Lower leg skin (tissue), 4 donors: ENCODE measurements around the gene JMJD4. TPM values are rescaled to one million over a fixed set of nuclear protein-coding genes. Genes with fewer than 3 reads are reported as not detected.

Experiments used
- DNase-seq, 2 donors: peaks; one replicate each; pipeline ENCODE4 v3.0.0-alpha.2; 2019; ENCODE audit warnings: low spot score in 2 of 2
- H3K4me3 ChIP-seq: fragments of 200-600 bp; sonication (generic); 2 replicates; pipeline ENCODE4 v1.5.1; 2017; ENCODE audit warnings: mild to moderate bottlenecking, low read depth; ENCODE audit not compliant: poor library complexity, severe bottlenecking
- POLR2A ChIP-seq, 2 donors: fragments of 450-650 bp; IDR thresholded peaks; one replicate each; pipeline ENCODE4 v1.6.1; 2016 to 2017; ENCODE audit warnings: antibody characterized with exemption in 2 of 2, mild to moderate bottlenecking in 1 of 2, moderate library complexity in 1 of 2
- WGBS, 2 donors: methylation state at CpG; one replicate each; pipeline ENCODE4 v1.1.5; 2018; 5-methylcytosine and 5-hydroxymethylcytosine counted together
- intact Hi-C: fragments of 100-400 bp; cut with DNase I; formaldehyde crosslinking; loops from one replicate; pipeline ENCODE4 v1.15.0; 2023; ENCODE audit warnings: low total_unique reads
- total RNA-seq, 4 donors: library from RNA; depleted of rRNA; stranded (reverse); fragments of >200 nt; gene quantifications; one replicate each; pipeline ENCODE4 v1.1.0, GENCODE V29; 2016
- TF ChIP-seq, protein P1 (sequence below), 3 donors: fragments of 450-650 bp; IDR thresholded peaks; one replicate each; pipeline ENCODE4 v1.5.1; 2016; ENCODE audit warnings: antibody characterized with exemption in 3 of 3, mild to moderate bottlenecking in 3 of 3, moderate library complexity in 2 of 3

JMJD4 gene
- total RNA-seq, 4 donors from 2014 or later = 11.8 to 22.9 (median 14.6) TPM

DNA sequence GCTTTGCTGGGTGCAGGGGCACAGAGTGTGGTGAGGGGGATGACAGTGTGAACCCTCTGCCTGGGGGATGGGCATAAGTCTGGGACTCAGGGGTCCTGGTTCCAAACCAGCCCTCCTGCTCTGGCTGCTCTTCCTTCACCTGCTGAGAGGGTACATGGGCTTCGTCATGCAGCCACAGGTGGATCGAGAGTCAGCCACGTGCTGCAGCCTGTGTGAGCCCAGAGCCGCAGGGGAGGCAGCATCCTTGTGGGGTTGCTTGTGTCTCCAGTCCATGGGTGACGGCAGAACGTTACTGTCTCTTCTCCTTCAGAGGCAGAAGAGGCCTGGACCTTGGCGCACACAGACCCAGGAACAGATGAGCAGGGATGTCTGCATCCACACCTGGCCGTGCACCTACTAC is 12.3 kb upstream of the JMJD4 start:
- TF ChIP-seq, protein P1, sequence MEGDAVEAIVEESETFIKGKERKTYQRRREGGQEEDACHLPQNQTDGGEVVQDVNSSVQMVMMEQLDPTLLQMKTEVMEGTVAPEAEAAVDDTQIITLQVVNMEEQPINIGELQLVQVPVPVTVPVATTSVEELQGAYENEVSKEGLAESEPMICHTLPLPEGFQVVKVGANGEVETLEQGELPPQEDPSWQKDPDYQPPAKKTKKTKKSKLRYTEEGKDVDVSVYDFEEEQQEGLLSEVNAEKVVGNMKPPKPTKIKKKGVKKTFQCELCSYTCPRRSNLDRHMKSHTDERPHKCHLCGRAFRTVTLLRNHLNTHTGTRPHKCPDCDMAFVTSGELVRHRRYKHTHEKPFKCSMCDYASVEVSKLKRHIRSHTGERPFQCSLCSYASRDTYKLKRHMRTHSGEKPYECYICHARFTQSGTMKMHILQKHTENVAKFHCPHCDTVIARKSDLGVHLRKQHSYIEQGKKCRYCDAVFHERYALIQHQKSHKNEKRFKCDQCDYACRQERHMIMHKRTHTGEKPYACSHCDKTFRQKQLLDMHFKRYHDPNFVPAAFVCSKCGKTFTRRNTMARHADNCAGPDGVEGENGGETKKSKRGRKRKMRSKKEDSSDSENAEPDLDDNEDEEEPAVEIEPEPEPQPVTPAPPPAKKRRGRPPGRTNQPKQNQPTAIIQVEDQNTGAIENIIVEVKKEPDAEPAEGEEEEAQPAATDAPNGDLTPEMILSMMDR (IDR thresholded peaks at IDR 0.05) = no peak
- TF ChIP-seq POLR2A (IDR thresholded peaks at IDR 0.05) = no peak
- DNase-seq = no peak
- H3K4me3 ChIP-seq = no peak overlapping the region
- intact Hi-C loops = no loop called here
- WGBS, 2 donors = 79 to 89% methylated on average over 7 to 8 of the region's 8 CpGs

DNA sequence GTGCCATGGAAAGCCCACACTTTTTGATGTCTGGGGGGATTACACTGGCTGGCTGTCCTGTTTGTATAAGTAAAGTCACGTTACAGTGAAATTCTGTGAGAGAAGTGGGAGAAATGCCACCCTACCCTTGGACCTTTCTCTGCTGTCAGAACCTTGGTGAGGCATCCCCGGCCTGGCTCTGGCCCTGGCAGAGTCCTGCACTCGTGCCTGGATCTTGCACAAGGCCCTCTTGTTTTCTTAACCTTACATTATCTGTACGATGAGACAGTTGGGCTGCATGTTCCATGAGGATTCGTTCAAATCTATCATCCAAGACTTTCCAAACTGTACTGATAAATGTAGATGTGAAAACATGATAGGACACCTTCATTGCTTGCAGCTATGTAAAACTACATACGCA is 11.6 kb upstream of the JMJD4 start:
- WGBS, 2 donors = 78 to 79% methylated on average over 6 of the region's 6 CpGs
- no peak for DNase-seq
- H3K4me3 ChIP-seq = no peak overlapping the region
- intact Hi-C loops = no loop called here
- TF ChIP-seq, protein P1 (IDR thresholded peaks at IDR 0.05) = no peak
- TF ChIP-seq POLR2A (IDR thresholded peaks at IDR 0.05) = no peak

DNA sequence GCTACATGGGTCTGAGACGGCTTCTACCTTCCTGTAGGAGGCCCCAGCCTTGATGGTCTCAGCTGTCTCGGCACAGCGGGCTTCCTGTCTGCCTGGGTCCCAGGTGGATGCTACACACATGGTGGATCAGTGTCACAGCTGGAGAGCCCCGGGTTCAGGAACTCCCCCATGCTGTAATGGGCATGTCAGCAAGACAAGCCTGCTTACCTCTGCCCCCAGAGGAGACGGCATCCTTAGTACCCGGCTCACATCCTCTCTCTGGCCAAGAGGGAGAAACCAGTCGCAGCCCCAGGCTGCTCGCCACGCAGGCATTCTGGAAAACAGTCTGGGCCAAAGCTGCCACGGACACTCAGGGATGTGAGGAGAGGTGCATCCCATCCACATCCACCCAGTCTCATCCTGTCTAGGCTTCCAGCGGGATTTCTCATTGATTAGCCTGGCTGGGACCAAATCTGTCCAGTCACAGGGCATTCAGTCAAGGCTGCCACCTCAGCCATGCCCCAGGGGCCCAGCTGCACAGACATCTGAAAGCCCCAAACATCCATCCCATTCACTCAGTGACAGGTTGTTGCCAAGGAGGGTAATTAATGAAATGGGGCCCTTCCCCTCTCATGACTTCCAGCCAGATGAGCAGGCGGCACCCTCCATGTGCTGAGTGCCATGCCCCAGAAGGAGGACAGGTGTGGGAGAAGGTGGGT is 10.6 kb upstream of the JMJD4 start:
- H3K4me3 ChIP-seq = no peak overlapping the region
- intact Hi-C loops = no loop called here
- 87 to 92% methylated on average over 11 to 12 of the region's 12 CpGs for WGBS, 2 donors
- no peak for TF ChIP-seq POLR2A (IDR thresholded peaks at IDR 0.05)
- TF ChIP-seq, protein P1 (IDR thresholded peaks at IDR 0.05) = no peak
- DNase-seq = no peak

DNA sequence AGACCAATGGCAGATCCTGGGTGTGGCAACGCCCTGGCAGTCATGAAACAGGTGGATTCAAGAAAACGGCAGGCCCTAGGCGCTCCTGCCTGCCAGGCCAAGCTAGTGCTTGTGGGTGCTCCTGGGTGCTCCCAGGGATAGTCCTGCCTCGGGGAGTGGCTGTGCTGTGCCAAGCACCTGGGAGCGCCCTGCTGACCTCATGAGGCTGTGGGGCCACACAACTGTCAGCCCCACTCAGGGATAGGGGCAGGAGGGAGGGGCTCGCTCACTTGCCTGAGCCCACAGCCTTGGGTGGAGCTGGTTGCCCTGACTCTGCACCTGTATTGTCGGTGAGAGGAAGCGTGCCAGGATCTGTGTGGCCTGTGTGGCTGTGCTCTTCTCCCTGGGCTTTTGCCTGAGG is 9.6 kb upstream of the JMJD4 start:
- DNase-seq = no peak
- no peak overlapping the region for H3K4me3 ChIP-seq
- 58 to 64% methylated on average over 8 of the region's 8 CpGs for WGBS, 2 donors
- TF ChIP-seq POLR2A (IDR thresholded peaks at IDR 0.05) = no peak
- TF ChIP-seq, protein P1 (IDR thresholded peaks at IDR 0.05) = no peak
- intact Hi-C loops = no loop called here

DNA sequence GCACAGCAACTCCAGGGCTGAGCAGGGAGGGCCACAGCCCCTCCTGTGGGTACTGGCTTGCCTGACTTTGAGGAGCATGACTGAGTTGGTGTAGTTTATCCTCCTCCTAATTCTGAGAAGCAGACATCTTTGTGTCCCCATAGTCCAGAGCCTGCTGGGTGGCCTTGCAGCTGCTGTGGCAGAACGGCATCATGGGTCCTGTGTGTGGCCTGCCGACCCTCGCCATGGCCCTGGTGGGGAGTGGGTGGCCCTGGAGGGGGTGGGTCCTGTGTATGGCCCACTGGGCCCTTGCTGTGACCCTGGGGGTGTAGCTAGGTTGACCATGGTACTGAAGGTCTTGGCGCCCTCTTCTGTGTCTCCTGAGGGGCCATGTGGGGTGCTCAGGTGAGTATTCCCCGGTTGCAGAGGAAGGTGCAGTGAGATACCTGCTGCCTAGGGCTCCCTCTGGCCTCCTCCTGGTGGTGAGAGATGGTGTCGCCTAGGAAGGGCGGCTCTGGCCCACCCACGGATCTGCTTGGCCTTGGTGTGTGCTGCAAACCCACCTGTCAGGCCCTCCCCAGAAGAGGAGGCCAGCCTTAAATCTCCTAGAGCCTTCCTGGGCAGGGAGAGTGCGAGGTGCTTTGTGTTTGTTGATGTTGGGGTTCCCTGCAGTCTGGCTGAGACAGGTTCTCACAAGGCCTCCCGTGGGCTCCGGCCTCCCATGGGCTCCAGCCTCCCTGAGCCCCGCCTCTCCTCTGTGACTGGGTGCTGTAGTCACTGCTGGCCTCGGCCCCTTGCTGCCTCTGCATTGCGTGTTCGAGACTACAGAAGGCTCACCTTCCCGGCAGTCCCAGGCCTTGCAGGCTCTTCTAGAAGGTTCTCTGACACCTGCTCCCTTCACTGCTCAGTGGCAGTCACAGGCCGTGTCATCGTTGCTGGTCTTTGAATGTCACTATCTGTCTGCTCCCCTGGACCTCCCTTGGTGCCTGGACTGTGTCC is 7.9 kb upstream of the JMJD4 start:
- no peak overlapping the region for H3K4me3 ChIP-seq
- no peak for DNase-seq
- 92 to 95% methylated on average over 13 to 18 of the region's 18 CpGs for WGBS, 2 donors
- intact Hi-C loops = no loop called here
- TF ChIP-seq POLR2A (IDR thresholded peaks at IDR 0.05) = no peak
- TF ChIP-seq, protein P1 (IDR thresholded peaks at IDR 0.05) = no peak
